T-cell (primary cell): ENCODE measurements around the gene ARSB. TPM values are rescaled to one million over a fixed set of nuclear protein-coding genes. Genes with fewer than 3 reads are reported as not detected.

Source experiments
- ATAC-seq, 4 experiments: fragments of 200-7000 bp in 3 of 4; fragments of 150-1000 bp in 1 of 4; cut with Tn5 transposase; replicated peaks in 1 of 4; 1 replicate in 3 of 4; 2 replicates in 1 of 4; pipeline ENCODE4 v1.10.0; 2021; ENCODE audit warnings: moderate library complexity in 3 of 4, mild to moderate bottlenecking in 2 of 4, moderate number of reproducible peaks in 1 of 4
- CTCF ChIA-PET, 2 donors: fragments of 300-600 bp; sonication (Branson Sonifier 250); formaldehyde crosslinking; loops; one replicate each; lab custom pipeline; 2022; ENCODE audit warnings: antibody characterized with exemption in 2 of 2; lab: Charles Lee
- POLR2A ChIA-PET, 2 donors: fragments of 300-600 bp; sonication (Branson Sonifier 250); formaldehyde crosslinking; loops; one replicate each; lab custom pipeline; 2022; ENCODE audit warnings: antibody characterized with exemption in 2 of 2; lab: Charles Lee
- DNase-seq, 35 experiments: peaks; one replicate each; pipeline versions ENCODE4 v3.0.0 to v3.0.0-alpha.2; 2013 to 2023
- H3K27ac ChIP-seq: one replicate; pipeline ENCODE4 v1.5.1; 2013; ENCODE audit warnings: low read length
- H3K27me3 ChIP-seq, 2 experiments: replicated peaks in 1 of 2; 1 replicate in 1 of 2; 2 replicates in 1 of 2; pipeline versions ENCODE4 v1.6.1 to v1.7.0; 2013; ENCODE audit warnings: low read length in 1 of 2, mixed read lengths in 1 of 2; ENCODE audit not compliant: control insufficient read depth in 2 of 2, insufficient read depth in 2 of 2; ENCODE audit errors: extremely low read depth in 1 of 2
- H3K36me3 ChIP-seq, 2 donors: 1 replicate in 1 of 2; 2 replicates in 1 of 2; pipeline versions ENCODE4 v1.6.1 to v1.7.0; 2013; ENCODE audit warnings: low read length in 1 of 2; ENCODE audit not compliant: control insufficient read depth in 2 of 2, insufficient read depth in 1 of 2; ENCODE audit errors: extremely low read depth in 1 of 2
- H3K4me1 ChIP-seq, 2 experiments: 1 replicate in 1 of 2; 2 replicates in 1 of 2; pipeline versions ENCODE4 v1.6.1 to v1.7.0; 2013; ENCODE audit warnings: low read length in 2 of 2, mixed read lengths in 1 of 2; ENCODE audit not compliant: insufficient read depth in 2 of 2, control insufficient read depth in 1 of 2; ENCODE audit errors: extremely low read depth in 1 of 2
- H3K4me3 ChIP-seq, 2 donors: 1 replicate in 1 of 2; 2 replicates in 1 of 2; pipeline versions ENCODE4 v1.5.1 to v1.7.0; 2013; ENCODE audit warnings: mild to moderate bottlenecking in 2 of 2, low read length in 1 of 2, moderate library complexity in 1 of 2; ENCODE audit not compliant: control insufficient read depth in 1 of 2; ENCODE audit errors: extremely low read depth in 1 of 2
- H3K9me3 ChIP-seq: 2 replicates; pipeline ENCODE4 v1.7.0; 2013
- H3K27ac Mint-ChIP-seq, 2 donors: one replicate each; pipeline ENCODE4 v1.8.0; 2020 to 2021; ENCODE audit warnings: mild to moderate bottlenecking in 2 of 2, mixed read lengths in 2 of 2
- H3K27me3 Mint-ChIP-seq, 2 donors: one replicate each; pipeline ENCODE4 v1.8.0; 2021 to 2022; ENCODE audit warnings: mixed read lengths in 2 of 2
- H3K36me3 Mint-ChIP-seq: one replicate; pipeline ENCODE4 v1.8.0; 2021; ENCODE audit warnings: mixed read lengths
- H3K4me1 Mint-ChIP-seq, 3 donors: one replicate each; pipeline ENCODE4 v1.8.0; 2020 to 2022; ENCODE audit warnings: mixed read lengths in 3 of 3, mild to moderate bottlenecking in 1 of 3
- H3K4me3 Mint-ChIP-seq, 3 donors: one replicate each; pipeline ENCODE4 v1.8.0; 2020 to 2022; ENCODE audit warnings: mild to moderate bottlenecking in 3 of 3, mixed read lengths in 3 of 3, moderate library complexity in 3 of 3
- H3K9me3 Mint-ChIP-seq, 3 donors: one replicate each; pipeline ENCODE4 v1.8.0; 2020 to 2022; ENCODE audit warnings: mixed read lengths in 3 of 3
- WGBS: methylation state at CpG from one replicate; pipeline ENCODE4 v1.1.5; 2013; ENCODE audit warnings: missing lambda C conversion rate; ENCODE audit not compliant: insufficient coverage; 5-methylcytosine and 5-hydroxymethylcytosine counted together
- total RNA-seq, 35 experiments: library from RNA in 6 of 35; stranded (reverse) in 6 of 35; fragments of 120-200 nt in 1 of 35; gene quantifications; one replicate each; pipeline versions ENCODE4 v1.2.1 to v1.2.4 and lab custom pipeline; 2013 to 2026

ARSB gene
- total RNA-seq, 5 donors from 2014 or later (not counting 1 experiment from before 2014, with no cell fraction given), result 5.6 to 7.1 (median 6.9) TPM

- Histone ChIP-seq H3K27me3 (no peaks in the 10 kb centered on the region), H3K4me3 (no peak overlapping the region), H3K9me3 (no peaks in the 10 kb centered on the region), H3K27ac (no peak overlapping the region), H3K4me1 (no peaks in the 10 kb centered on the region), H3K36me3 (no peaks in the 10 kb centered on the region)
- no peak for ATAC-seq
- Mint-ChIP-seq H3K27ac (no peak overlapping the region), H3K4me3 (no peak overlapping the region), H3K36me3 (peaks cover 21% of the 10 kb centered on the region), H3K4me1 (no peaks in the 10 kb centered on the region), H3K27me3 (no peaks in the 10 kb centered on the region), H3K9me3 (no peaks in the 10 kb centered on the region)
- no CpG with 5 or more reads among the region's 1 CpG for WGBS
- CTCF ChIA-PET, result no interaction called here
- POLR2A ChIA-PET, result no interaction called here
- no peak for DNase-seq
These were observed 161.9 kb downstream of the ARSB start for GRCh38 chr5:78823196-78823595.

GRCh38 chr5:78821536-78822021, 163.5 kb downstream of the ARSB start:
- Mint-ChIP-seq H3K36me3 (peaks cover 26% of the 10 kb centered on the region), H3K4me3 (no peak overlapping the region), H3K27ac (no peak overlapping the region), H3K27me3 (no peaks in the 10 kb centered on the region), H3K4me1 (no peaks in the 10 kb centered on the region), H3K9me3 (no peaks in the 10 kb centered on the region)
- no peak overlapping the region for H3K4me3 ChIP-seq
- H3K27me3 ChIP-seq, result no peaks in the 10 kb centered on the region
- WGBS, result no CpG with 5 or more reads among the region's 2 CpGs
- no peak for ATAC-seq
- H3K9me3 ChIP-seq, result no peaks in the 10 kb centered on the region
- H3K27ac ChIP-seq, result no peak overlapping the region
- POLR2A ChIA-PET, result no interaction called here
- H3K36me3 ChIP-seq, result no peaks in the 10 kb centered on the region
- CTCF ChIA-PET, result no interaction called here
- no peak for DNase-seq
- H3K4me1 ChIP-seq, result no peaks in the 10 kb centered on the region

GRCh38 chr5:78819707-78820106, 165.4 kb downstream of the ARSB start:
- H3K27me3 Mint-ChIP-seq, result no peaks in the 10 kb centered on the region
- no peaks in the 10 kb centered on the region for H3K9me3 Mint-ChIP-seq
- CTCF ChIA-PET, result no interaction called here
- POLR2A ChIA-PET, result no interaction called here
- no CpG with 5 or more reads among the region's 1 CpG for WGBS
- H3K27ac ChIP-seq, result no peak overlapping the region
- H3K4me1 Mint-ChIP-seq, result no peaks in the 10 kb centered on the region
- H3K4me3 ChIP-seq, result no peak overlapping the region
- DNase-seq (no peak), ATAC-seq (no peak)
- H3K36me3 Mint-ChIP-seq, result peaks cover 41% of the 10 kb centered on the region
- no peaks in the 10 kb centered on the region for H3K36me3 ChIP-seq
- H3K27ac Mint-ChIP-seq, result no peak overlapping the region
- H3K4me1 ChIP-seq, result no peaks in the 10 kb centered on the region
- no peaks in the 10 kb centered on the region for H3K27me3 ChIP-seq
- no peak overlapping the region for H3K4me3 Mint-ChIP-seq
- no peaks in the 10 kb centered on the region for H3K9me3 ChIP-seq

- H3K36me3 Mint-ChIP-seq, result peaks cover 47% of the 10 kb centered on the region
These were observed 165.9 kb downstream of the ARSB start for GRCh38 chr5:78819166-78819565.

GRCh38 chr5:78816143-78816765, 168.9 kb downstream of the ARSB start:
- H3K27me3 ChIP-seq, result no peaks in the 10 kb centered on the region
- CTCF ChIA-PET, result no interaction called here
- Mint-ChIP-seq H3K4me3 (no peak overlapping the region), H3K9me3 (no peaks in the 10 kb centered on the region), H3K27ac (no peak overlapping the region), H3K4me1 (no peaks in the 10 kb centered on the region), H3K36me3 (peaks cover 33% of the 10 kb centered on the region), H3K27me3 (no peaks in the 10 kb centered on the region)
- POLR2A ChIA-PET, result no interaction called here
- no peaks in the 10 kb centered on the region for H3K36me3 ChIP-seq
- no peak for ATAC-seq
- H3K27ac ChIP-seq, result no peak overlapping the region
- H3K4me3 ChIP-seq, result no peak overlapping the region
- 100% methylated on average over 2 of the region's 3 CpGs for WGBS
- H3K4me1 ChIP-seq, result no peaks in the 10 kb centered on the region
- DNase-seq, result no peak
- H3K9me3 ChIP-seq, result no peaks in the 10 kb centered on the region

More at GRCh38 chr5:78819166-78819565, 165.9 kb downstream of the ARSB start:
- H3K27me3 ChIP-seq, result no peaks in the 10 kb centered on the region
- Mint-ChIP-seq H3K9me3 (no peaks in the 10 kb centered on the region), H3K27me3 (no peaks in the 10 kb centered on the region), H3K27ac (no peak overlapping the region), H3K4me3 (no peak overlapping the region), H3K4me1 (no peaks in the 10 kb centered on the region)
- ChIA-PET POLR2A (no interaction called here), CTCF (no interaction called here)
- no peak overlapping the region for H3K27ac ChIP-seq
- H3K4me1 ChIP-seq, result no peaks in the 10 kb centered on the region
- ATAC-seq, result no peak
- no peaks in the 10 kb centered on the region for H3K9me3 ChIP-seq
- no peak overlapping the region for H3K4me3 ChIP-seq
- no CpG with 5 or more reads among the region's 3 CpGs for WGBS
- DNase-seq, result no peak
- no peaks in the 10 kb centered on the region for H3K36me3 ChIP-seq

- no peak overlapping the region for H3K27ac ChIP-seq
- Mint-ChIP-seq H3K4me1 (no peaks in the 10 kb centered on the region), H3K36me3 (peaks cover 29% of the 10 kb centered on the region), H3K4me3 (no peak overlapping the region), H3K27ac (no peak overlapping the region), H3K9me3 (no peaks in the 10 kb centered on the region), H3K27me3 (no peaks in the 10 kb centered on the region)
- H3K9me3 ChIP-seq, result no peaks in the 10 kb centered on the region
- WGBS, result 100% methylated on average over 1 of the region's 2 CpGs
- ChIA-PET POLR2A (interaction anchor here in 1 of 2 donors (0.5 to 0.7 kb wide), 2 partner anchors 16 to 1844 kb away, joined by 3 to 6 read pairs; no protein-coding TSS in a partner anchor), CTCF (no interaction called here)
- H3K36me3 ChIP-seq, result no peaks in the 10 kb centered on the region
- H3K4me1 ChIP-seq, result no peaks in the 10 kb centered on the region
- H3K27me3 ChIP-seq, result no peaks in the 10 kb centered on the region
- DNase-seq (no peak), ATAC-seq (no peak)
- H3K4me3 ChIP-seq, result no peak overlapping the region
These were observed 171.1 kb downstream of the ARSB start for GRCh38 chr5:78813906-78814530.
